AG09309 (cell line): ENCODE data around the gene VPS52.

Source experiments
- DNase-seq: peaks from one replicate; pipeline ENCODE4 v3.0.0-alpha.2; 2010; ENCODE audit warnings: low read depth
- H3K4me3 ChIP-seq: 2 replicates; pipeline ENCODE4 v1.5.1; 2011; ENCODE audit warnings: mild to moderate bottlenecking, low read depth, low read length, moderate library complexity; ENCODE audit not compliant: control insufficient read depth
- TF ChIP-seq, protein P1 (sequence below): IDR thresholded peaks from 2 replicates; pipeline ENCODE4 v1.5.1; 2011; ENCODE audit warnings: mild to moderate bottlenecking, low read depth, low read length, inconsistent platforms; ENCODE audit not compliant: insufficient read depth, control insufficient read depth; ENCODE audit errors: missing control alignments

The VPS52 gene

DNA sequence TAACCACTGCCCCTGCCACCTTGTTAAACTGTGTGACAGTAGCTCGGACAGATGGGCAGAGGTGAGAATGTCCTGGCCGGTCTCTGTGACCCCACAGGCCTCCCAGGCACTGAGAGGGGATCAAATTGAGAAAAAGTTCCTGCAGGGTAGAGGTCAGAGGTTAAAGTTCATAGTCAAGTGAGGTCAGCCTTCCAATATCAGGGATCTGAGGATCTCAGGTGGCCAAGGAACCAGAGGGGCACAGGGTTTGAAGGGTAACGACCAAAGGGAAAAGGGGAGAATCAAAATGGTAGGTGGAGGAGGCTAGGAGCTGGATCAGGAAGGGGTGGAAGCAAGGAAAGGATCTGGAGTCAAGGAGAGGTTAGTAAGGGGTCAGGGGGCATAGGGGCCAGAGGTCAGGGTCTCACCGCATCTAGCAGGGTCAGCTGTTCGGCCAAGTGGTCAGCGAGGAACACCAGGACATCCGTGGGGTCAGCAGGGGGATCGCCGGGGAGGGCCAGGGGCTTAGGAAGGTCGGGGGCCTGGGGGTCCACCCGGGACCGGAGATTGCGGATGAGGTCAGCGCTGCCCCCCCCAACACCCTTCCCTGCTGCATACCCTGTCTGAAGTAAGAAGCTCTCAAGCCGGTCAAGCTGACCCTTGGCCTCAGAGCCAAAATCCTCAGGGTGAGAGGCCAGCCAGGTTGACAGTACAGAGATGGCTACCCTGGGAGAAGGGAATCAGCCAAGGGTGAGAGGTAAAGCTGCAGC is 24.1 kb upstream of the VPS52 start:
- H3K4me3 ChIP-seq, result no peak overlapping the region
- TF ChIP-seq, protein P1, sequence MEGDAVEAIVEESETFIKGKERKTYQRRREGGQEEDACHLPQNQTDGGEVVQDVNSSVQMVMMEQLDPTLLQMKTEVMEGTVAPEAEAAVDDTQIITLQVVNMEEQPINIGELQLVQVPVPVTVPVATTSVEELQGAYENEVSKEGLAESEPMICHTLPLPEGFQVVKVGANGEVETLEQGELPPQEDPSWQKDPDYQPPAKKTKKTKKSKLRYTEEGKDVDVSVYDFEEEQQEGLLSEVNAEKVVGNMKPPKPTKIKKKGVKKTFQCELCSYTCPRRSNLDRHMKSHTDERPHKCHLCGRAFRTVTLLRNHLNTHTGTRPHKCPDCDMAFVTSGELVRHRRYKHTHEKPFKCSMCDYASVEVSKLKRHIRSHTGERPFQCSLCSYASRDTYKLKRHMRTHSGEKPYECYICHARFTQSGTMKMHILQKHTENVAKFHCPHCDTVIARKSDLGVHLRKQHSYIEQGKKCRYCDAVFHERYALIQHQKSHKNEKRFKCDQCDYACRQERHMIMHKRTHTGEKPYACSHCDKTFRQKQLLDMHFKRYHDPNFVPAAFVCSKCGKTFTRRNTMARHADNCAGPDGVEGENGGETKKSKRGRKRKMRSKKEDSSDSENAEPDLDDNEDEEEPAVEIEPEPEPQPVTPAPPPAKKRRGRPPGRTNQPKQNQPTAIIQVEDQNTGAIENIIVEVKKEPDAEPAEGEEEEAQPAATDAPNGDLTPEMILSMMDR, result no peak

GRCh38 chr6:33294086-33294823 is 22.6 kb upstream of the VPS52 start:
- no peak overlapping the region for H3K4me3 ChIP-seq
- DNase-seq, result no peak
- TF ChIP-seq, protein P1, result no peak

More for the DNA sequence above, 24.1 kb upstream of the VPS52 start:
- DNase-seq, result no peak

DNA sequence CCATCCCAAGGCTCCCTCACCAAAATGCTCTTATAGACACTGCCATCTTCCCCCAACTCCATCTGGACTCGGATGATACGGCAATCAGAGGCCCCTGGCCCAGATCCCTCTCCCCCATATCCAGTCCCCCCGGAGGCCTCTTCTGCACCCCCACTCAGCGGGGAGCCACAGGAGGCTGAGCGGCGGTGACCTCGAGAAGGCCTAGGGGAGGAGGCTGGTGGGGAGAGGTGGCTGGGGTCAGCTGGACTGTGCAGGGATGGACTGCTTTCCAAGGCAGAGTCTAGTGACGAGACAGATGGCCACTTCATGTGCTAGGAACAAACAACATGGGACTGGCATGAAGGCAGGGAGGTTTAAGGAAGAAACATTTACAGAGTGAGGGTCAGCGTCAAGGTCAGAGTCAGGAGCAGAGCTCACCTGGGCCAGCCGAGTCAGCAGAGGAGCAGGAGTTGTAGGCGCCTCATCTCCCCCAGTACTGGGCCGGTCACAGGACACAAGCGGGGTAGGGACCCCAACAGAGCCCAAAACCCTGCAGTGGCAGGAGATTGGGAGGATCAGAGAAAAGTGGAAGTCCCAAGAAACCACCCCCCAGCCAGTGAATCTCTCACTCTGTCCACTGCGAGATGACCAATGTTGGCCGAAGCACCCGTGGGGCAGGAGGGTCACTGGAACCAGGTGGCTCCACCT is 21.5 kb upstream of the VPS52 start:
- TF ChIP-seq, protein P1, result no peak
- no peak overlapping the region for H3K4me3 ChIP-seq
- no peak for DNase-seq

DNA sequence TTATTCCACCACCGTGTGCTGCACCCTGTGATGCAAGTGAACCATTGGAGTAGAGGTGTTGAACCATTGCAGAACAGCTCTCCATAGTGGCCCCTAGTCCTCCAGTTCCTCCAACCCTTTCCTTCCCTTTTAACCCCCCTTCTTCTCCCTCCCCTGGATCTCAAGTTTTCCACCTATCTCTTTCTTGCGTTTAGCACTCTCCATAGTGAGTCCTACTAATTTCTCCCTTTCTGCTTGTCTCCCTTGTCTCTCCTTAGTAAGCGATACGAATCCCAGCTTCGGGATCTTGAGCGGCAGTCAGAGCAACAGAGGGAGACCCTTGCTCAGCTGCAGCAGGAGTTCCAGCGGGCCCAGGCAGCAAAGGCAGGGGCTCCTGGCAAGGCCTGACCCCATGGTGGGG is 18.8 kb upstream of the VPS52 start:
- peak overlapping the region; percentile 79 for H3K4me3 ChIP-seq
- TF ChIP-seq, protein P1, result no peak
- DNase-seq, result no peak

DNA sequence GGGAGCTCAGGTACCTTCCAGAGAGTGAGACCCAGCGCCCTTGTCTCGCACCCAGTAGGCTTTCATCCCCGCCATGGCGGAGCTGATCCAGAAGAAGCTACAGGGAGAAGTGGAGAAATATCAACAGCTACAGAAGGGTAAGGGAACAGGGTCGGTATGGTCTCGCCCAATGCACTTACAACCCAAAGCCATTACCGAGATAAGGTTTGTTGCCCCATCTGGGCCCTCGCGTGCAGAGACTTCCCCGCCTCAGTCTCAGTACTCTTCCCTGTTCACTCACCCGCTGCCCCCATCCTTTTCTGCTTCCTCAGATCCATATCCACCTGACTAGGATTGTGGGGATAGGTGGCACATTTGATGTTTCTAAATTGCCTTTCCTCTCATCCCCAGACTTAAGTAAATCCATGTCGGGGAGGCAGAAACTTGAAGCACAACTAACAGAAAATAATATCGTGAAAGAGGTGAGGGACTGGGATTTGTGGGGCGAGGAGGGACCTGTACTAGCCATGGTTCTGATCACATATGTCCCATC is 18.2 kb upstream of the VPS52 start:
- TF ChIP-seq, protein P1, result no peak
- no peak for DNase-seq
- H3K4me3 ChIP-seq, result peak overlapping the region; percentile 79

GRCh38 chr6:33288921-33289783 is 17.5 kb upstream of the VPS52 start, which contains the start of the genes PFDN6 and WDR46:
Gene PFDN6, plus strand, starts transcription at chr6:33289601. Its CDS starts 256 bp downstream, at chr6:33289857.
Gene WDR46, minus strand, starts transcription at chr6:33289239. Its CDS starts 69 bp downstream, at chr6:33289170.
- TF ChIP-seq, protein P1, result no peak
- peak; percentile 67 for DNase-seq
- H3K4me3 ChIP-seq, result peak within 1 kb of the TSS; percentile 79
